Measurements from ENCODE around the gene KAT6B. TPM values are rescaled to one million over a fixed set of nuclear protein-coding genes. Genes with fewer than 3 reads are reported as not detected.

Gene KAT6B
- total and polyA plus RNA-seq, 2 donors from 2014 or later, result 2.9 to 34.2 TPM

DNA sequence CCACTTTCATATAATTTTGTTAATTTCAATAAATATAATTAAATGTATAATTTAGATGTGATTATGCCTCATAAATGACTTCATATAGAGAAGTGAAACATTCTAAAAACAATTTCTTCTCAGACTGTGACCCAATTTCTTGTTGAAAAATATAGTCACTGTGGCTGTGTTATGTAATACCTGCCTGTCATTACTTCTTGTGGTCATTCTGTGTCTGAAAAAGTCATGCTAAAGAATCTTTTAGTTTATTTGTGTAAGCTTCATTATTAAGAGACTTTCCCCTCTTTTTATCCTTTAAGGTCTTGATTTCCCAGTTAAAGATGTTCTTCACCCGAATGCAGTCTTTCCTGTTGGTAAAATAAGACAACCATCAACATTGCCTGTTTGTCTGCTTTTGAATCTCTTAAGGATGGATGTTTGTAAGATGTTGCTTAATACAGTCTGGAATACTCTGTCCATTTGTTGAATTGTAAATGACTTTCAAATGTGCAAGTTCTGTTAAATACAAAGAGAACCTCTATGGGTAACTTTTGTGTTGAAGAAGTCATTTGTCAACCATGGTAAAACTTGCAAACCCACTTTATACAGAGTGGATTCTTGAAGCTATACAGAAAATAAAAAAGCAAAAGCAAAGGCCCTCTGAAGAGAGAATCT, 16.0 kb downstream of the KAT6B start:
- H3K9ac ChIP-seq (ENCODE audit: low read length in 3 of 3), result no peak overlapping the region
- H3K4me1 ChIP-seq (ENCODE audit: control insufficient read depth in 2 of 3, insufficient read depth in 2 of 3, low read depth in 1 of 3, low read length in 3 of 3), result no peaks in the 10 kb centered on the region
- TF ChIP-seq, protein P1, sequence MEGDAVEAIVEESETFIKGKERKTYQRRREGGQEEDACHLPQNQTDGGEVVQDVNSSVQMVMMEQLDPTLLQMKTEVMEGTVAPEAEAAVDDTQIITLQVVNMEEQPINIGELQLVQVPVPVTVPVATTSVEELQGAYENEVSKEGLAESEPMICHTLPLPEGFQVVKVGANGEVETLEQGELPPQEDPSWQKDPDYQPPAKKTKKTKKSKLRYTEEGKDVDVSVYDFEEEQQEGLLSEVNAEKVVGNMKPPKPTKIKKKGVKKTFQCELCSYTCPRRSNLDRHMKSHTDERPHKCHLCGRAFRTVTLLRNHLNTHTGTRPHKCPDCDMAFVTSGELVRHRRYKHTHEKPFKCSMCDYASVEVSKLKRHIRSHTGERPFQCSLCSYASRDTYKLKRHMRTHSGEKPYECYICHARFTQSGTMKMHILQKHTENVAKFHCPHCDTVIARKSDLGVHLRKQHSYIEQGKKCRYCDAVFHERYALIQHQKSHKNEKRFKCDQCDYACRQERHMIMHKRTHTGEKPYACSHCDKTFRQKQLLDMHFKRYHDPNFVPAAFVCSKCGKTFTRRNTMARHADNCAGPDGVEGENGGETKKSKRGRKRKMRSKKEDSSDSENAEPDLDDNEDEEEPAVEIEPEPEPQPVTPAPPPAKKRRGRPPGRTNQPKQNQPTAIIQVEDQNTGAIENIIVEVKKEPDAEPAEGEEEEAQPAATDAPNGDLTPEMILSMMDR (IDR thresholded peaks at IDR 0.05; ENCODE audit: borderline replicate concordance, extremely low read depth, insufficient read depth), result no peak

GRCh38 chr10:74846958-74847357, 20.6 kb downstream of the KAT6B start:
- Histone ChIP-seq H3K36me3 (ENCODE audit: control insufficient read depth in 2 of 3, insufficient read depth in 3 of 3, low read length in 3 of 3) (peaks cover 0 to 10% (median 4%) of the 10 kb centered on the region in 3 donors), H3K27ac (ENCODE audit: low read depth in 2 of 2, low read length in 2 of 2) (no peak overlapping the region), H3K27me3 (ENCODE audit: control insufficient read depth, insufficient read depth, low read length) (no peaks in the 10 kb centered on the region), H3K9me3 (ENCODE audit: control insufficient read depth in 2 of 3, insufficient read depth in 1 of 3, low read length in 3 of 3) (no peaks in the 10 kb centered on the region), H3K4me3 (ENCODE audit: low read length in 3 of 3) (no peak overlapping the region), H3K9ac (ENCODE audit: low read length in 3 of 3) (no peak overlapping the region), H3K4me1 (ENCODE audit: control insufficient read depth in 2 of 3, insufficient read depth in 2 of 3, low read depth in 1 of 3, low read length in 3 of 3) (peaks cover 0 to 4% (median 0%) of the 10 kb centered on the region in 3 donors)
- intact Hi-C loops (cut with DNase I), result no loop called here
- TF ChIP-seq, protein P1 (IDR thresholded peaks at IDR 0.05; ENCODE audit: borderline replicate concordance, extremely low read depth, insufficient read depth), result no peak
- no peak for DNase-seq
- FAIRE-seq, result no peak

More for the DNA sequence above, 16.0 kb downstream of the KAT6B start:
- H3K27ac ChIP-seq (ENCODE audit: low read depth in 2 of 2, low read length in 2 of 2), result no peak overlapping the region
- no peak overlapping the region for H3K4me3 ChIP-seq (ENCODE audit: low read length in 3 of 3)
- no peak for DNase-seq
- no peaks in the 10 kb centered on the region for H3K27me3 ChIP-seq (ENCODE audit: control insufficient read depth, insufficient read depth, low read length)
- peaks cover 0 to 10% (median 4%) of the 10 kb centered on the region in 3 donors for H3K36me3 ChIP-seq (ENCODE audit: control insufficient read depth in 2 of 3, insufficient read depth in 3 of 3, low read length in 3 of 3)
- peak; percentile 66 for FAIRE-seq
- intact Hi-C loops (cut with DNase I), result no loop called here
- H3K9me3 ChIP-seq (ENCODE audit: control insufficient read depth in 2 of 3, insufficient read depth in 1 of 3, low read length in 3 of 3), result no peaks in the 10 kb centered on the region

- Histone ChIP-seq H3K9ac (ENCODE audit: low read length in 3 of 3) (no peak overlapping the region), H3K9me3 (ENCODE audit: control insufficient read depth in 2 of 3, insufficient read depth in 1 of 3, low read length in 3 of 3) (no peaks in the 10 kb centered on the region), H3K4me3 (ENCODE audit: low read length in 3 of 3) (no peak overlapping the region), H3K27me3 (ENCODE audit: control insufficient read depth, insufficient read depth, low read length) (no peaks in the 10 kb centered on the region), H3K4me1 (ENCODE audit: control insufficient read depth in 2 of 3, insufficient read depth in 2 of 3, low read depth in 1 of 3, low read length in 3 of 3) (peaks cover 0 to 10% (median 0%) of the 10 kb centered on the region in 3 donors), H3K36me3 (ENCODE audit: control insufficient read depth in 2 of 3, insufficient read depth in 3 of 3, low read length in 3 of 3) (no peaks in the 10 kb centered on the region), H3K27ac (ENCODE audit: low read depth in 2 of 2, low read length in 2 of 2) (no peak overlapping the region)
- intact Hi-C loops (cut with DNase I), result no loop called here
- DNase-seq, result no peak
- TF ChIP-seq, protein P1 (IDR thresholded peaks at IDR 0.05; ENCODE audit: borderline replicate concordance, extremely low read depth, insufficient read depth), result no peak
- FAIRE-seq, result no peak
Measured at GRCh38 chr10:74851831-74852230, 25.4 kb downstream of the KAT6B start.
